ENCODE data around the gene MYNN.

Gene MYNN

DNA sequence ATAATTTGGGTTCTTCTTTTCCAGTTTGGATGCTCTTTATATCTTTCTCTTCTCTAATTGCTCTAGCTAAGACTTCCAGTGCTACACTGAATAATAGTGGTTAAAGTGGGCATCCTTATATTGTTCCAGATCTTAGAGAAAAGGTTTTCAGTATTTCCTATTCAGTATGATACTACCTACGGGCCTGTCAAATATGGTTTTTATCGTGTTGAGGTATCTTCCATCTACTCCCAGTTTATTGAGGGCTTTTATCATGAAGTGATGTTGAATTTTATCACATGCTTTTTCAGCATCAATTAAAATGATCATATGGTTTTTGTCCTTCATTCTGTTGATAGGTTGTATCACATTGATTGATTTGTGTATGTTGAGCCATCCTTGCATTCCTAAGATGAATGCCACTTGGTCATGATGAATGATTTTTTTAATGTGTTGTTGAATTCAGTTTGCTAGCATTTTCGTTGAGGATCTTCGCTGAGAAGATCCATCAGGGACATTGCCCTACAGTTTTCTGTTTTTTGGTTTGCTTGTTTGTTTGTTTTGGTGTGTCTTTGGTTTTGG lies 42.5 kb downstream of the MYNN start:
- TF ChIP-seq, protein P1, sequence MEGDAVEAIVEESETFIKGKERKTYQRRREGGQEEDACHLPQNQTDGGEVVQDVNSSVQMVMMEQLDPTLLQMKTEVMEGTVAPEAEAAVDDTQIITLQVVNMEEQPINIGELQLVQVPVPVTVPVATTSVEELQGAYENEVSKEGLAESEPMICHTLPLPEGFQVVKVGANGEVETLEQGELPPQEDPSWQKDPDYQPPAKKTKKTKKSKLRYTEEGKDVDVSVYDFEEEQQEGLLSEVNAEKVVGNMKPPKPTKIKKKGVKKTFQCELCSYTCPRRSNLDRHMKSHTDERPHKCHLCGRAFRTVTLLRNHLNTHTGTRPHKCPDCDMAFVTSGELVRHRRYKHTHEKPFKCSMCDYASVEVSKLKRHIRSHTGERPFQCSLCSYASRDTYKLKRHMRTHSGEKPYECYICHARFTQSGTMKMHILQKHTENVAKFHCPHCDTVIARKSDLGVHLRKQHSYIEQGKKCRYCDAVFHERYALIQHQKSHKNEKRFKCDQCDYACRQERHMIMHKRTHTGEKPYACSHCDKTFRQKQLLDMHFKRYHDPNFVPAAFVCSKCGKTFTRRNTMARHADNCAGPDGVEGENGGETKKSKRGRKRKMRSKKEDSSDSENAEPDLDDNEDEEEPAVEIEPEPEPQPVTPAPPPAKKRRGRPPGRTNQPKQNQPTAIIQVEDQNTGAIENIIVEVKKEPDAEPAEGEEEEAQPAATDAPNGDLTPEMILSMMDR (IDR thresholded peaks at IDR 0.05): no peak
- DNase-seq (ENCODE audit: low spot score): no peak
- no peak overlapping the region for H3K27ac ChIP-seq
- H3K4me3 ChIP-seq: no peak overlapping the region

DNA sequence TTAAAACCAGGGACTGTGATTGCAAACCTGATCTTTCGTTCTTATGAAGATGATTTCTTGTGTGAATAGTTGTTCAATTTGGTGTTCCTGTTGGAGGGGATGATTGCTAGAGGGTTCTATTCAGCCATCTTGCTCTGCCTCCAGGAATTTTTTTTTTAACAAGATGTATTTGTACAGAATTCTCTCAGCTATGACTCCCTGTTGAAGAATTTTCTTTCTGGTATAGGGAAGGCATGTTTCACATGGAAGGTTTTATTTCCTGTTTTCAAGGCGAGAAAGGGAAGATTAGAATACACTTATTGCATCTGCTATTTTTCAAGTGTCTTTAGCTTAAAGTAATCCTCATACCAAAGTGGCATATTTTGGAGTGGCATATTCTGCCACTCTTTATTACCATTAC lies 45.1 kb downstream of the MYNN start:
- TF ChIP-seq, protein P1 (IDR thresholded peaks at IDR 0.05): no peak
- Histone ChIP-seq H3K4me3 (no peak overlapping the region), H3K27ac (no peak overlapping the region)
- DNase-seq (ENCODE audit: low spot score): no peak

DNA sequence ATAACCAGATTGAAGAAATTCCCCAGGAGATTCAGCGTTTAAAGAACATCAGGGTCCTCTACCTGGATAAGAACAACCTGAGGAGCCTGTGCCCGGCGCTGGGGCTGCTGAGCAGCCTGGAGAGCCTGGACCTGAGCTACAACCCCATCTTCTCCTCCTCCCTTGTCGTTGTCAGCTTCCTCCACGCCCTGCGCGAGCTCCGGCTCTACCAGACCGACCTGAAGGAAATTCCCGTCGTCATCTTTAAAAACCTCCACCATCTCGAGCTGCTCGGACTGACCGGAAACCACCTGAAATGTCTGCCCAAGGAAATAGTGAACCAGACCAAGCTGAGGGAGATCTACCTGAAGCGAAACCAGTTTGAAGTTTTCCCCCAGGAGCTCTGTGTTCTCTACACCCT lies 48.9 kb downstream of the MYNN start:
- Histone ChIP-seq H3K4me3 (no peak overlapping the region), H3K27ac (no peak overlapping the region)
- TF ChIP-seq, protein P1 (IDR thresholded peaks at IDR 0.05): no peak
- no peak for DNase-seq (ENCODE audit: low spot score)

DNA sequence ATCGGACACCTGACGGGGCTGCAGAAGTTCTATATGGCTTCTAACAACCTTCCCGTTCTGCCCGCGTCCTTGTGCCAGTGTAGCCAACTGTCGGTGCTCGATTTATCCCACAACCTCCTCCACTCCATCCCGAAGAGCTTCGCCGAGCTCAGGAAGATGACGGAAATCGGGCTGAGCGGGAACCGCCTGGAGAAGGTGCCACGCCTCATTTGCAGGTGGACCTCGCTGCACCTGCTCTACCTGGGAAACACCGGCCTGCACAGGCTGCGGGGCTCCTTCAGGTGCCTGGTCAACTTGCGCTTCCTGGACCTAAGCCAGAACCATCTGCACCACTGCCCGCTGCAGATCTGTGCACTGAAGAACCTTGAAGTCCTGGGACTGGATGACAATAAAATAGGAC lies 49.3 kb downstream of the MYNN start:
- TF ChIP-seq, protein P1 (IDR thresholded peaks at IDR 0.05): no peak
- no peak for DNase-seq (ENCODE audit: low spot score)
- Histone ChIP-seq H3K4me3 (no peak overlapping the region), H3K27ac (no peak overlapping the region)

DNA sequence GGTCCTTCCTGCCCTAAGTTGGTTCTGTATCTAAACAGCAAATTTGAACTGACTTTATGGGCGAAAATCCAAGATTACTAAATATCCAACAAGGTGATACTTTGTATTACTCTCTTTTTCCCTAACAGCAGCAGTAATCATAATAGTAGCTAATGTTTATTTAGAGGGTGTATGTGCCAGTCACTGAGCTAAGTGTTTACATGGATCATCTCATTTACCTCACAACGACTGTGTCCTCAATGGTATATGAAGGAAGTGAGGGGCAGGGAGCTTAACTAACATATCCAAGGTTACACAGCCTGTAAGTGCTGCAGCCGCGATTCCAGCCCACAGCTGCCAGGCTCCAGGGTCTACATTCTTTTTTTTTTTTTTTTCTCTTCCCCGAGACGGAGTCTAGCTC lies 49.8 kb downstream of the MYNN start:
- TF ChIP-seq, protein P1 (IDR thresholded peaks at IDR 0.05): no peak
- H3K27ac ChIP-seq: no peak overlapping the region
- no peak overlapping the region for H3K4me3 ChIP-seq
- DNase-seq (ENCODE audit: low spot score): no peak

DNA sequence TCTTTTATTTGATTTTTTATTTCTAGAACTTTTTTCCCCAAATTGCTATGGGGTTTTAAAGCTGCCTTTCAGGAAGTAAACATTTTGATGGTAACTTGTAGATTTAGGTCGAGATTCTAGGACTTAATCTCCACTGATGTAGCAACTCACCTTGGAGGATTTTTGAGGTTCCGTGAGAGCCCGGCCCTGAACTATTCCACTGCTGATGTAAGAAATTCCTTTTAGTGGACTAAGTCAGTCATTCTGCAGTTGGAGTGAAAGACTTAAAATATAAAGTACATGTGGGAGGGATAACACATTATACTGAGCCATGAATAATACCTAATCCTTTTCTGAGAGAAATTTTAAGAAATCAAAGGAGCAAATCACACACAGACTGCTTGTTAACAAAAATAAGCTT lies 52.1 kb downstream of the MYNN start:
- Histone ChIP-seq H3K4me3 (no peak overlapping the region), H3K27ac (no peak overlapping the region)
- TF ChIP-seq, protein P1 (IDR thresholded peaks at IDR 0.05): no peak
- DNase-seq (ENCODE audit: low spot score): no peak

DNA sequence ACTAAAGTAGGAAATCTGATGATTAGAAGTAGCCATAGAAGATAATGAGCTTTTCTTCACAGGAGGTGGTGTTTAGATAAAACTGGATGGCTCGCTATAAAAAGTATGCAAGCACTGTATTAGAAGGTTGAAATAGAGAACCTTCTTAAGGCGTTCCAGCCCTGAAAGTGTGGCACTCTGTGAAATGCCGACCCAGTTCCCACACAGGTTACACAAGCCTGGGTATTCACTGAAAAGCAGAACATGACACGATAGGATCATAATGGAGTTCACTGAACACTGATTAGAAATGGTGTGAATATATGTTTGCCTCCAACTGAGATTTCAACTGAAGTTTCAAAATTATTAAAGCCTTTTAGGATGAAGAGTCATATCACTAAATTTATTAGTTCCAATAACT lies 54.5 kb downstream of the MYNN start:
- no peak overlapping the region for H3K27ac ChIP-seq
- no peak for DNase-seq (ENCODE audit: low spot score)
- no peak overlapping the region for H3K4me3 ChIP-seq
- TF ChIP-seq, protein P1 (IDR thresholded peaks at IDR 0.05): no peak
